GM12874 (cell line): ENCODE measurements around the gene C1RL.

Experiments
- TF ChIP-seq, protein P1 (sequence below): IDR thresholded peaks from 2 replicates; pipeline ENCODE4 v1.5.1; 2011; ENCODE audit warnings: low read depth, mild to moderate bottlenecking, control low read depth, low read length, moderate library complexity; ENCODE audit not compliant: insufficient read depth

The C1RL gene

GRCh38 chr12:7096006-7096932 lies 12.7 kb downstream of the C1RL start:
- TF ChIP-seq, protein P1, sequence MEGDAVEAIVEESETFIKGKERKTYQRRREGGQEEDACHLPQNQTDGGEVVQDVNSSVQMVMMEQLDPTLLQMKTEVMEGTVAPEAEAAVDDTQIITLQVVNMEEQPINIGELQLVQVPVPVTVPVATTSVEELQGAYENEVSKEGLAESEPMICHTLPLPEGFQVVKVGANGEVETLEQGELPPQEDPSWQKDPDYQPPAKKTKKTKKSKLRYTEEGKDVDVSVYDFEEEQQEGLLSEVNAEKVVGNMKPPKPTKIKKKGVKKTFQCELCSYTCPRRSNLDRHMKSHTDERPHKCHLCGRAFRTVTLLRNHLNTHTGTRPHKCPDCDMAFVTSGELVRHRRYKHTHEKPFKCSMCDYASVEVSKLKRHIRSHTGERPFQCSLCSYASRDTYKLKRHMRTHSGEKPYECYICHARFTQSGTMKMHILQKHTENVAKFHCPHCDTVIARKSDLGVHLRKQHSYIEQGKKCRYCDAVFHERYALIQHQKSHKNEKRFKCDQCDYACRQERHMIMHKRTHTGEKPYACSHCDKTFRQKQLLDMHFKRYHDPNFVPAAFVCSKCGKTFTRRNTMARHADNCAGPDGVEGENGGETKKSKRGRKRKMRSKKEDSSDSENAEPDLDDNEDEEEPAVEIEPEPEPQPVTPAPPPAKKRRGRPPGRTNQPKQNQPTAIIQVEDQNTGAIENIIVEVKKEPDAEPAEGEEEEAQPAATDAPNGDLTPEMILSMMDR = no peak

DNA sequence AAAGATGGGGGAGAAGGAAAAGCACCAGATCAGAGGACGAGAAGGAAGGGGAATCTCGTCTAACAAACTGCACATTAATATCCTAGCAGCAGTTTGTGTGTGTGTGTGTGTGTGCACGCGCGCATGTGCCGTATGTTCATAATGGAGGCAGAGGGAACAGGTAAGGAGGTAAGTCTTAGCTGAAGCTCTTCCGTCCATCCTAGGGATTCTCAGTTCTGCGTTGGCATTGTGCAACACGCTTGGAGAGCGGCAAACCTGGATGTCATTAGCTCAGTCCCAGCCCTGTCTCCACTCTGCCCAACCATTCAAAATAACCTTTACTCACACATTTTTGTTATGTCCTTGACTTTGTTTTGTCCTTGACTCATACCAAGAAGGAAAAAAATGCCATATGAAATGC lies 15.1 kb downstream of the C1RL start:
- TF ChIP-seq, protein P1 = no peak

- TF ChIP-seq, protein P1 = no peak
These were observed 15.5 kb downstream of the C1RL start for GRCh38 chr12:7093486-7093885.

DNA sequence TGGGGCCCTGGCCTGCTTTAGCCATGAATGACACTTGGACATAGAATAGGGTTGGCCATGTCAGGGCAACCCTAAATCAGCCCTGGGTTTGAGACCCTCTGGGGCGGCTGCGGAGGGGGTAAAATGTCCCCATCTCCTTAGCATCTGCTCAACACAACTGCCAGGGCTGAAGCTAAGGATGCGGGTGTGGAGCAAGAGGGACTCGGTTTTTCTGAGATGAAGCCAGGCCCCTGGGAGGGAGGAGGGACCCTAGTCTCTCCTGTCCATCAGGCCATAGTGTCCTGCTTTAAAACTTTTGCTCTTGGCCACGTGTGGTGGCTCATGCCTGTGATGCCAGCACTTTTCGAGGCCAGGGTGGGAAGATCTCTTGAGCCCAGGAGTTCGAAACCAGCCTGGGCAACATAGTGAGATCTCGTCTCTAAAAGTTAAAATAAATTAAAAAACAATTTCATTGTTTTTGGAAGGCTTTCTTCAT lies 16.0 kb downstream of the C1RL start:
- TF ChIP-seq, protein P1 = no peak

GRCh38 chr12:7092229-7092985 lies 16.6 kb downstream of the C1RL start, which contains the start of gene C1R:
Gene C1R, minus strand, starts transcription at chr12:7092445. Its CDS starts 57 bp downstream, at chr12:7092388.
- TF ChIP-seq, protein P1 = peak; percentile 82

DNA sequence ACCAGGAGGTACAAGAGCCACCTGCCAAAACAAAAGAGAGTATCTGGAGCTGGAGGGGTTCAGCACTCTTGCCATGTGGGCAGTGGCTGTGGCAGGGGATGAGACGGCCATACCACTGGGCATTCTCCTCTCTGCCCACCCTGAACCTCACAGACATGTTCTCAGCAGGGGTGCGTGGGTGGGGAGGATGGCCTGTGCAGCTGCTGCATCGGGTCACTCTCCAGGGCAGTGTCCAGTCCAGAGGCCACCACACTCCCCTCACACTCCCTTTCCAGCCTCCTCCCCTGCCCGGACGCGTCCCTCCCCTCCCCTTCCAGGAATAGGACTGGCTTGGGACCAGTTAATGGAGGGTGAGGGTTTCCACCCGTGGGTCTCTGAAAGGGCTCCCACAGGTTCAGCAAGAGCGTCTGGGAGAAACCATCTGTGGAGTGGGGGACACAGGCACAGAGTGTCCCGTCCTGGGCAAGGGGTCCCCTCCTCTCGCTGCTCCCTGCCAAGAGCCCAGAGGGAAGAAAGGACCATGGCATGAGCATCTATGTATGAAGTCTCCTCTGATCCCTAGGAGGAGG lies 17.3 kb downstream of the C1RL start:
- TF ChIP-seq, protein P1 = no peak

GRCh38 chr12:7091171-7091570 lies 17.8 kb downstream of the C1RL start:
- TF ChIP-seq, protein P1 = no peak
